GM19193 (cell line): Measurements from ENCODE around the gene TBC1D8.

Experiments used
- POLR2A ChIP-seq: IDR thresholded peaks from 4 replicates; pipeline ENCODE4 v1.6.1; 2011; ENCODE audit not compliant: insufficient read depth, insufficient read length; ENCODE audit errors: extremely low read depth

TBC1D8 gene

DNA sequence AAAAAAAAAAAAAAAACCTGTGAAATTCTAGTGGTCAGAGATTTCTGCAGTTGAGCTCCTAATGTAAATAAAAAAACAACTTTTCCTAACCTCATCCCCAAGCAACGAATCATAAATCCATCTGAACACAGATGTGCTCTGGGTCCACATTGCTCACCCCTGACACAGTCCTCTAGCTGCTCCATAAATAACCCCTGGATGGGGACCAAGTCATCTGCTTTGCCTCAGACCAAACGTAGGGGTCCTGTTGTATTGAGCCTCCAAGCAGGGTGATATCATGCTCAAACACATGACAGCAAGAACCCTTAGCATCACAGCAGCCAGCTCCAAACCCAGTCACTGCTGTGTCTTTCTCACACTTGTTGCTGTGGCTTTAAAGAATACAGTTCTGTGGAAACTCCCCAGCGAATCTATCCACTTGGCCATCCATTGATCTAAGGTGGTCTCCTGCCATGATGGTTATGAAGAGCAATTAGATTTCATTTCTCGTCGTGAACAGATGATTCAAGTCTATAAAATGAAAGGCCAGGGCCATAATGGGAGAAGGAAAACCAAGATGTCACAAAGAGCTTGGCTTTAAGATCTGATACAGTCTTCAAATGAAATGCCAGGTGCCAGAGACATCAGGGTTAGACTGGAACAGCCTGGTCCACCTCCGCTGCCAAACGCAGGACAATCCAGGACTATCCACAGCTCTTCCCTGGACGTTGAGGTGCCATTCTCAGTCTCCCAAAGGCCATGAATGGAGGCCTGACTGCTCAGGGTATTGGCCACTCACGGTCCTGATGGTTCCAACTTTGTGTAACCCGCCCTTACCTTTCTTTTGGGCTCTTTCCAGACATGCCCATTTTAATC is 39.0 kb downstream of the TBC1D8 start:
- TF ChIP-seq POLR2A = no peak

DNA sequence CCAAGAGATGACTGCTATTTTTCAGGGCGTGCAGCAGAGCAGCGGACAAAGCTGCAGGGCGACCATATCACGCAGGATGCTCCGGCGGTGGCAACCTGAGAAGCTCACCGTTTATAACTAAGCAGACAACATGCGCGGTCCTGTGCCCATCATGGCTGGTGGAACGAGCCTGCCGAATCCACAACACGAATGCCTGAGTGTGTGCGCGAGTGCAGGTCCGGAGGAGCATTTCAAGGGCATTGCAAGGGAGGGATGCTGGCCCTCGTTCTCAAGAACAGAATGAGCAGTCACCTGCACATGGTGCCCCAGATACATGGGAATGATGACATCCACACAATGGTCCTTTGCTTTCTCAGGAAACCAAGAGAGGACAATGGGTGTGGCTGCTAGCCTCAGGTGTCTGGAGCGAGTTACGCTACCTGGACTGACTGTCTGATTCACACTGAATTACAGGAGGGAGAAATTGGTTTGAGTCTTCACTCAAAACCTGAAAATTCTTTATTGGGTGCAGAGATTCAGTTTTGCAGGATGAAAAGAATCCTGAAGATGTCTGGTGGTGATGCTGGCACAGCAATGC is 39.8 kb downstream of the TBC1D8 start:
- TF ChIP-seq POLR2A = no peak

DNA sequence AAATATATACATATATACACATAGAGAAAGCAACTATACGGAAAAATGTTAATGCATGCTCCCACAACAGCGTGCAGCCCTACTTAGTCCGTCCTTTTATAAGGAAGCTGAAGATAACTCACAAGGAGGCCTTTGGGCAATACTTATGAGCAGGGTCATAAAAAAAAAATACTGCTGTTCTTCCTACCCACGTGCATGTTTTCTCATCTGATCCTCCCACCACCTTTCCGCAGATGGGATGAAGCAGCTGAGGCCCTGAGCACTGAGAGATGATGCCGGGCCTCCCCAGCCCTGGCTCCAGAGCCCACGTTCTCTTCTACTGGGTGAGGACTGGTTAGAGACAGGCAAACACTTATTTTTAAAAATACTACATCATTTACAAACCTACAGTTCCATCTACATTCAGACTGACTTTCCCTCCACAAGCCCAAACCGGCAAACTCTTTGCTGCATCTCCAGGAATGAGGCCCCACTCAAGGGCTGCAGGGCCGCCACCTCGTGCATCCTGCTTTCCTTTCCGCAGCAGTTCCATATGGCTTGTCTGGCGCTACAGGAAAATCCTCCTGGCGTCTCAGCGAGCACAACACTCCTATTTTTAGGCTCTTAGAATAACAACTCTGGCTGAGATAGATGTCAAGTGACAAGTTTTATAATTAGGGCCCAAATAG is 41.6 kb downstream of the TBC1D8 start:
- no peak for TF ChIP-seq POLR2A

DNA sequence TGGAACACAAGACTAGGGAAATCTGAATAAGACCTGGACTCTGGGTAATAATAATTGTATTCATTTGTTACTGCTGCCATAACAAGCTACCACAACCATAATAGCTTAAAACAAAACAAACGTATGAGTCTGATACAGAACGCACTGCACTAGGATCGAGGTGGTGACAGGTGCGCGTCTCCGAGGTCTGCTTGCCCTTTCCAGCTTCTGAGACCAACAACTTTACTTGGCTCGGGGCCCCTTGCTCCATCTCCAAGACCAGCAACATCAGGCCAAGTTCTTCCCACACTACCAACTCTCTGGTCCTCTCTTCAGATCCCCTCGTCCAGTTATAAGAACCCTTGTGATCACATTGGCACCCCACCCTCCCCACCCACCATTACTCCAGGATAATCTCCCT is 42.8 kb downstream of the TBC1D8 start:
- TF ChIP-seq POLR2A = no peak

DNA sequence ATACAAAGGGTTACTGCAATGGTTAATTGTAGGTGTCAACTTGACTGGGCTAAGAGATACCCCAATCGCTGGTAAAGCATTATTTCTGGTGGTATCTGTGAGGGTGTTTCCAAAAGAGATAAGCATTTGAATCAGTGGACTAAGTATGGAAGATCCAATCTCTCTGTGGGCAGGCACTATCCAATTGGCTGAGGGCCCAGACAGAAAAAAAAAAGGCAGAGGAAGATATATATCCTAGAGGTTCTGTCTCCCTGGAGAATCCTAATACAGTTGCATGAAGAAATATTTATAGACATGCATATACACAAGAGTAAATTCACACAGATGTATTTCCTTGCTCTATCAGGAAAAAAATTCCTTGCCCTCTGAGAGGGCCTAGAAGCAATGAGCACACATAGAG is 43.9 kb downstream of the TBC1D8 start:
- no peak for TF ChIP-seq POLR2A

DNA sequence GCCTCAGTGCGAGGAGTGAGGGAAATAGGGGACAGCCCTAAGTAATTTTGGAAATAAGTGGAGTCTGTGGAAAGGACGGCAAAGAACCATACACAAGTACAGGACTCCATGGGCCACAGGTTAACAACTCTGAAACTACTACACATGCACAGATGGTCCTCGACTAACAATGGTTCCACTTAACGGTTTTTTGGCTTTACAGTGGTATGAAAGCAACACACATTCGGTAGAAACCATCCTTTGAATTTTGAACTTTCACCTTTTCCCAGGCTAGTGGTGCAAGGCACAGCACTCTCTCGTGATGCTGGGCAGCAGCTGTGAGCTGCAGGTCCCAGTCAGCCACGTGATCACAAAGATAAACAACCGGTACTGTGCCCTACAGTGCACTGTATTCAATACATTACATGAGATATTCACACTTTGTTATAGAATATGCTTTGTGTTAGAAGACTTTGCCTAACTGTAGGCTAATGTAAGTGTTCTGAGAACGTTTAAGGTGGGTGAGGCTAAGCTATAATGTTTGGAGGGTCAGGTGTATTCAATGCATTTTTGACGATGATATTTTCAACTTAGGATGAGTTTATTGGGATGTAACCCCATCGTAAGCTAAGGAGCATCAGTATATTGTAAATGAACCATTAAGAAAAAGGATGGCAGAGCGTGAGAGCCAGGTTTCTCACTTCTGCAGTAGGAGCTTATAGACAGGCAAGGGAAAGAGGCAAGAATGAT is 44.6 kb downstream of the TBC1D8 start:
- TF ChIP-seq POLR2A = no peak

DNA sequence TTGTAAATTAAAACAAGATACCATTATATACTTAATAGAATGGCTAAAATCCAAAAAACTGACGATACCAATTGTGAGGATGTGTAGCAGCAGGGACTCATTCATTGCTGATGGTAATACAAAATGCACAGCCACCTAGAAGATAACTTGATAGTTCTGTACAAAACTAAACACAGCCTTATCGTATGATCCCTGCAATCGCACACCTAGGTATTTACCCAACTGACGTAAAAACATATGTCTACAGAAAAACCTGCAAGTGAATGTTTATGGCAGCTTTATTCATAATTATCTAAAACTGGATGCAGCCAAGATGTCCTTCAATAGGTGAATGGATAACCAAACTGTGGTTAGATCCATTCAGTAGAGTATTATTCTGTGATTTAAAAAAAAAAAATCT is 45.5 kb downstream of the TBC1D8 start:
- TF ChIP-seq POLR2A = no peak

DNA sequence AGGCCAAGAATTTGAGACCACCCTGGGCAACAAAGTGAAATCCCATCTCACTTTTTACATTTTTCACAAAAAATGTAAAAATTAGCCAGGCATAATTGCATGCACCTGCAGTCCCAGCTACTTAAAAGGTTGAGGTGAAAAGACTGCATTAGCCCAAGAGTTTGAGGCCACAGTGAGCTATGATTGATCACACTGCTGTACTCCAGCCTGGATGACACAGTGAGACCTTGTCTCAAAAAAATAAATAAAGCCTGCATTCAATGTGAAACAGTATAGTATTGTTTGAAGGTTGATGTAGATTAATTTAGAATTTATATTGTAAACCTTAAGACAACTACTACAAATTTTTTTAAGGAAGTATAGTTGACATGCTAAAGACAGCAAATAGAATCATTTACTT is 53.5 kb downstream of the TBC1D8 start:
- no peak for TF ChIP-seq POLR2A

DNA sequence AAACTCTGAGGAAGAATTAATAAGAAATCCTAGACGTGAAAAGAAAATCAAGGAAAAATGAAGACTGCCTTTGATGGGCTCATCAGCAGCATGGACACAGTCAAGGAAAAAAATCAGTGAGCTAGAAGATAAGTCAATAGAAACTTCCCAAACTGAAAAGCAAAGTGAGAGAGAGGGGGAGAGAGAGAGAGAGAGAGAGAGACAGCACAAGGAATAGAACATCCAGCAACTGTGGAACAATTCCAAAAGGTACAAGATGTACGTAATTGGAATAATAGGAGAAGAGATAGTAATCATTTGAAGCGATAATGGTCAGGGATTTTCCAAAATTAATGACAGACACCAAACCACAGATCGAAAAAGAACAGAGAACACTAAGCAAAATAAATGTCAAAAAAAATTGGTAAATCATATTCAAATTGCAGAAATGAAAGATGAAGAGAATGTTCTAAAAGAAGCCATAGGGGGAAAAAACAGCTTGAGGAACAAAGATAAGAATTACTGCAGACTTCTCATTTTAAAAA is 54.5 kb downstream of the TBC1D8 start:
- TF ChIP-seq POLR2A = no peak

DNA sequence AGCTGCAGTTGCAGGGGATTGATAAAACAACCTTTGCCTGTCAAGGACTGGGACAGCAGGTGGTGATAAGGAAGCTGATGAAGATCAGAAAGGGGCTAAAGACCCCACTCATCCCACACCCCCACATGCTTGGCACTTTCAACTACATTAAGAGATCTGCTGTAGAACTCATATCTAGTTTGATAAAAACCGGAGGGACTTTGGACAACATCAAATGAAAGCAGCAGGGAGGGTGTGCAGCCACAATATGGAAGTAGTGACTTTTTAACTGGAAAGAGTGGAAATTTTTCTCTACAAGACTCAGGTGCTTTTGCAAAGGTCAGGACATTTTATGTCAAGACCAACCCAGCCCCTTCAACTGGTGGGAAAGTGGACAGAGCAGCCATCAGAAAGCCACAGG is 56.8 kb downstream of the TBC1D8 start:
- no peak for TF ChIP-seq POLR2A

DNA sequence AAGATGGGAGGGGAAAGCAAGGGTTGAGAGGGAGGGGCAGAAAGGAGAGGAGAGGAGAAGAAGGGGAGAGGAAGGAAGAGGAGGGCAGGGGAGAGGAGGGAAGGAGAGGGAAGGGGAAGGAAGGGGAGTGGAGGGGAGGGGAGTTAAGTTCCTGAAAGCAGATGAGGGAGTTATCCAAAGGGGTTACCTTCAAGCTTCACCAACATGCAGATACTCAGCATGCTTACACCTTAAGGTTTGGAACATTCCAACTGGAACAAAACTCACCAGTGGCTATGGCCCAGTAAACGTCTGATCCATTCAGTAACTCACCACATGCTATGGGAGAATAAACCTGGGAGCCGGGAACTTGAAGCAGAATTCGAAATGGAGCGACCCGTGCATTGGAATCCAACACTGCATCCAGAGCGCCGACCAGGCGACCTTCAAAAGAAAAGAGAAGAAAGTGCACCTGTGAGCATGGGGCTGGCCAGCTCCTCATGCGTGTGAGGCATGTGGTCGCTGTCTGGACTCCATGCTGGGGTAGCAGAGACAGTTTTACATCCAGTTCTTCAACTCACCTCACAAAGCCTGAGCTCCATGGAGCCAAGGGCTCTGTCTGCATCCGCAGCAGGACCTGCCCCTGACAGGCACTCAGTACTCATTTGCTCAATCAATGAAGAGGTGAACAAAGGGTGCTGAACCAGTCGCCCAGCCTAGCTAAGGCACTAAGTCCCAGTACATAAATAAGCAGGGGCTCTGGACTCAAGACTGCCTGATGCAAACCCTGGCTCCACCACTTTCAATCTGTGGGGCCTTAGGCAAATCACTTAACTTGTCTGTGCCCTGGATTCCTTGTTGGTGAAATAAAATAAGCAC is 61.0 kb downstream of the TBC1D8 start:
- TF ChIP-seq POLR2A = no peak

DNA sequence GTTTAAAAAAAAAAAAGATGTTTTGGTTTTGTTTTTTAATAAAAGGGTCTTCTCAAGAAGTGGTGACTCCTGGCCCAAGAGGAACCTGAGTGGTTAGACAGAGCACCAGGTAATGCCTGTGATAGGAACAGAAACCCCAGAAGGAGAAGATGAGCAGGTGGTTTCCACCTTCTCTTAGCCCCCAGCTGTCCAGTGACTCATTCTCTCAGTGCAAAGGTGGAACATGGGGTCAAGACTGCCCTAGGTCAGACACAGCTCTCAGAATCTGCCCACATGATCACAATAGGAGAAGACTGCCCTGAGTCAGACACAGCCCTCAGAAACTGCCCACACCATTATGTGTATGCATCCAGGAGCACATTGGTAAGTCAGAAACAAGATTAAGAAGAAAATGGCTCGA is 61.8 kb downstream of the TBC1D8 start:
- no peak for TF ChIP-seq POLR2A

DNA sequence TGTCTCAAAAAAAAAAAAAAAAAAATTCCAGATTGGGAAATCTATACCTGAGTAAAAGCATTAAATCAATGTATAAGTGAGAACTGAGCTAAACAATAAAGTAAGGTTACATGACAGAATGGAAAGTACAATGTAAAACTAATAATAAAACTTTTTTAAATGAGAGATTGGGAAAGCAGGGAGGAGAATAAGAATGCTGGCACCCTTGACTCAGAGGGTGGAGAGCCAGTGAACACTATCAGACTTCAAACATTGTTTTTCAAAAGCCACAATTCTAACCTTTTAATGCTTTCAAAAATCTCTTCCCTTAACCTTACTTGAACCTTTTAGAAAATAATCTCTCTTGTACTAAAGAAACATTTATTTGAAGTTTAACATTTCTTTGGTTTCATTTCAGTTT is 63.5 kb downstream of the TBC1D8 start:
- TF ChIP-seq POLR2A = no peak

DNA sequence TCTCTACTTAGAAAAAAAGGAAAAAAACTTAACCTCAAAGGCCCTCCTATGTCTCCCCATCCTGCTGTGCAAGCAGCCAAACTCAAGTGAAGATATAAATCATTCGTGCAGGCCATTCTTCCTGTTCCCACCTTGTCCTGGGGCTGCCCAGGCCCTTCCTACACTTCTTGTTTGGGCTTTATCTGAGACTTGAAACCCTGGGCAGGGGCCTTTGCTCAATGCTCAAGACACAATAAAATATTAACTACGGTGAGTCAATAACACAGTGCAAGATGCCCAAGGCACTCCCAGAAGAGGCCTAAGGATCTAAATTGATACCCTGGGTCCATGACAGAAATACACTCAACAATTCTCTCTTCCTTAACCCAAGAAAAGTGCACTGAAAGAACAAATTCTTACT is 67.6 kb downstream of the TBC1D8 start:
- no peak for TF ChIP-seq POLR2A
